Naive thymus-derived CD8-positive, alpha-beta T cell (primary cell): ENCODE data around the gene PCDHGB6. TPM values are rescaled to one million over a fixed set of nuclear protein-coding genes. Genes with fewer than 3 reads are reported as not detected.
"Not testable (repeated sequence)": the region's sequence is repeated elsewhere in the genome, so short reads cannot be mapped to it uniquely, and the experiment has no call there.

Experiments used
- ATAC-seq, 2 donors: fragments of 150-1000 bp; cut with Tn5 transposase in 1 of 2; sonication (Bioruptor Pico), chemical (Tn5 transposase) in 1 of 2; 1 replicate in 1 of 2; 2 replicates in 1 of 2; pipeline ENCODE4 v1.10.0; 2021; ENCODE audit warnings: mild to moderate bottlenecking in 2 of 2, moderate library complexity in 2 of 2
- POLR2A ChIA-PET: fragments of 350-600 bp; sonication (Branson Sonifier 250); formaldehyde crosslinking; loops from one replicate; lab custom pipeline; 2021; ENCODE audit warnings: antibody characterized with exemption; lab: Charles Lee
- DNase-seq, 10 donors: peaks; one replicate each; pipeline versions ENCODE4 v3.0.0 to v3.0.0-alpha.2; 2020 to 2022
- H3K27ac Mint-ChIP-seq, 10 donors: one replicate each; pipeline ENCODE4 v1.8.0; 2020 to 2022; ENCODE audit warnings: mild to moderate bottlenecking in 10 of 10, mixed read lengths in 10 of 10, moderate library complexity in 4 of 10, inconsistent platforms in 1 of 10
- H3K27me3 Mint-ChIP-seq, 5 donors: one replicate each; pipeline ENCODE4 v1.8.0; 2021 to 2022; ENCODE audit warnings: mixed read lengths in 5 of 5
- H3K36me3 Mint-ChIP-seq, 3 donors: one replicate each; pipeline ENCODE4 v1.8.0; 2020 to 2022; ENCODE audit warnings: mixed read lengths in 3 of 3, mild to moderate bottlenecking in 2 of 3, inconsistent platforms in 1 of 3
- H3K4me1 Mint-ChIP-seq, 4 donors: one replicate each; pipeline ENCODE4 v1.8.0; 2021 to 2022; ENCODE audit warnings: mixed read lengths in 4 of 4
- H3K4me3 Mint-ChIP-seq, 10 donors: one replicate each; pipeline ENCODE4 v1.8.0; 2020 to 2022; ENCODE audit warnings: mild to moderate bottlenecking in 10 of 10, mixed read lengths in 10 of 10, moderate library complexity in 6 of 10, inconsistent platforms in 1 of 10
- H3K9me3 Mint-ChIP-seq, 9 donors: one replicate each; pipeline ENCODE4 v1.8.0; 2020 to 2022; ENCODE audit warnings: mixed read lengths in 9 of 9, mild to moderate bottlenecking in 3 of 9, inconsistent platforms in 1 of 9, moderate library complexity in 1 of 9
- polyA plus RNA-seq, 3 donors: library from polyadenylated mRNA; unstranded; fragments of 300-500 nt; fragmentation: Illumina TruSeq; gene quantifications; one replicate each; pipeline ENCODE4 v1.2.3, GENCODE V29; 2021
- total RNA-seq, 8 experiments: library from RNA in 2 of 8; stranded (reverse) in 2 of 8; gene quantifications; one replicate each; pipeline ENCODE4 v1.2.3 and lab custom pipeline; 2021 to 2026

PCDHGB6 gene
- total RNA-seq (under 1 TPM; 0.21 to 0.30 TPM), polyA plus RNA-seq (under 1 TPM in 1 of 3 donors, not detected in 2; 0.13 TPM), total RNA-seq (lab: John Stamatoyannopoulos, UW) (0.22 to 0.52 (median 0.41) reads per million in 6 experiments)

GRCh38 chr5:141407790-141408505, at the start of gene PCDHGB6:
Gene PCDHGB6 (plus strand): TSS chr5:141408021. CDS start chr5:141408203, 182 bp downstream.
- Mint-ChIP-seq H3K9me3 (peaks cover 0 to 67% (median 41%) of the 10 kb centered on the region in 9 donors), H3K27me3 (peaks cover 46 to 78% (median 67%) of the 10 kb centered on the region in 5 donors), H3K36me3 (peaks cover 6 to 49% (median 27%) of the 10 kb centered on the region in 3 donors), H3K4me3 (peak within 1 kb of the TSS; percentile 43 to 78 (median 61)), H3K27ac (peak within 1 kb of the TSS in 2 of 10 donors; percentile 9 to 34)
- H3K4me1 Mint-ChIP-seq, POLR2A ChIA-PET: not testable (repeated sequence)
- DNase-seq (peak in 4 of 10 donors; percentile 28 to 38 (median 33)), ATAC-seq (peak; percentile 67 to 71)

- Mint-ChIP-seq H3K27ac (peak within 1 kb of the TSS in 4 of 10 donors; percentile 48 to 76 (median 62)), H3K4me1 (peaks cover 0 to 6% (median 2%) of the 10 kb centered on the region in 4 donors), H3K27me3 (peaks cover 51 to 98% (median 74%) of the 10 kb centered on the region in 5 donors), H3K4me3 (peak within 1 kb of the TSS; percentile 70 to 89 (median 84)), H3K36me3 (peaks cover 24 to 71% (median 35%) of the 10 kb centered on the region in 3 donors), H3K9me3 (peaks cover 0 to 89% (median 56%) of the 10 kb centered on the region in 9 donors)
- ATAC-seq = peak; percentile 39 to 53
- DNase-seq = peak in 4 of 10 donors; percentile 9 to 25 (median 19)
- POLR2A ChIA-PET = no interaction called here
Measured at GRCh38 chr5:141359790-141360426, 47.9 kb upstream of the PCDHGB6 start, which contains the start of gene PCDHGB2. Gene PCDHGB2 (plus strand): TSS chr5:141359994. CDS start chr5:141360136, 142 bp downstream.

GRCh38 chr5:141360685-141361084, 47.1 kb upstream of the PCDHGB6 start:
- Mint-ChIP-seq H3K27me3 (peaks cover 58 to 98% (median 78%) of the 10 kb centered on the region in 5 donors), H3K36me3 (peaks cover 29 to 72% (median 42%) of the 10 kb centered on the region in 3 donors), H3K4me3 (peak overlapping the region in 4 of 10 donors; percentile 6 to 42 (median 27)), H3K27ac (peak overlapping the region in 1 of 10 donors; percentile 9), H3K4me1 (peaks cover 0 to 6% (median 2%) of the 10 kb centered on the region in 4 donors), H3K9me3 (peaks cover 0 to 90% (median 59%) of the 10 kb centered on the region in 9 donors)
- DNase-seq = no peak
- no peak for ATAC-seq
- POLR2A ChIA-PET = no interaction called here

GRCh38 chr5:141362719-141363118, 45.1 kb upstream of the PCDHGB6 start:
- Mint-ChIP-seq H3K27ac (no peak overlapping the region), H3K4me3 (no peak overlapping the region), H3K4me1 (peaks cover 0 to 6% (median 2%) of the 10 kb centered on the region in 4 donors), H3K27me3 (peaks cover 59 to 95% (median 74%) of the 10 kb centered on the region in 5 donors), H3K36me3 (peaks cover 29 to 67% (median 42%) of the 10 kb centered on the region in 3 donors), H3K9me3 (peaks cover 0 to 93% (median 51%) of the 10 kb centered on the region in 9 donors)
- POLR2A ChIA-PET = no interaction called here
- no peak for DNase-seq
- no peak for ATAC-seq

GRCh38 chr5:141363952-141364660, 43.7 kb upstream of the PCDHGB6 start, which contains the start of gene PCDHGA5:
Gene PCDHGA5 (plus strand): TSS chr5:141364162. CDS start chr5:141364331, 169 bp downstream.
- Mint-ChIP-seq H3K27me3 (peaks cover 64 to 95% (median 74%) of the 10 kb centered on the region in 5 donors), H3K9me3 (peaks cover 0 to 89% (median 44%) of the 10 kb centered on the region in 9 donors), H3K4me1 (peaks cover 0 to 6% (median 2%) of the 10 kb centered on the region in 4 donors), H3K36me3 (peaks cover 27 to 58% (median 43%) of the 10 kb centered on the region in 3 donors), H3K27ac (peak within 1 kb of the TSS in 1 of 10 donors; percentile 5), H3K4me3 (peak within 1 kb of the TSS in 2 of 10 donors; percentile 8 to 33)
- DNase-seq (no peak), ATAC-seq (no peak)
- POLR2A ChIA-PET = no interaction called here

- POLR2A ChIA-PET = no interaction called here
- peaks cover 2 to 7% (median 4%) of the 10 kb centered on the region in 4 donors for H3K4me1 Mint-ChIP-seq
- H3K27me3 Mint-ChIP-seq = peaks cover 61 to 95% (median 74%) of the 10 kb centered on the region in 5 donors
- peak overlapping the region in 1 of 10 donors; percentile 40 for H3K27ac Mint-ChIP-seq
- peaks cover 22 to 54% (median 43%) of the 10 kb centered on the region in 3 donors for H3K36me3 Mint-ChIP-seq
- H3K9me3 Mint-ChIP-seq = peaks cover 0 to 89% (median 35%) of the 10 kb centered on the region in 9 donors
- DNase-seq = no peak
- ATAC-seq = no peak
- no peak overlapping the region for H3K4me3 Mint-ChIP-seq
Measured at GRCh38 chr5:141366016-141366896, 41.6 kb upstream of the PCDHGB6 start.

- peak in 5 of 10 donors; percentile 12 to 37 (median 22) for DNase-seq
- H3K9me3 Mint-ChIP-seq = peaks cover 0 to 88% (median 31%) of the 10 kb centered on the region in 9 donors
- POLR2A ChIA-PET = no interaction called here
Measured at GRCh38 chr5:141369994-141370848, 37.6 kb upstream of the PCDHGB6 start, which contains the start of gene PCDHGB3. Gene PCDHGB3 (plus strand): TSS chr5:141370242. CDS start chr5:141370395, 153 bp downstream.

GRCh38 chr5:141371572-141372475, 36.0 kb upstream of the PCDHGB6 start:
- H3K27ac Mint-ChIP-seq = peak overlapping the region in 1 of 10 donors; percentile 65
- peak overlapping the region in 2 of 10 donors; percentile 10 to 60 for H3K4me3 Mint-ChIP-seq
- peaks cover 0 to 84% (median 30%) of the 10 kb centered on the region in 9 donors for H3K9me3 Mint-ChIP-seq
- DNase-seq (no peak), ATAC-seq (no peak)
- peaks cover 12 to 47% (median 31%) of the 10 kb centered on the region in 3 donors for H3K36me3 Mint-ChIP-seq
- H3K27me3 Mint-ChIP-seq = peaks cover 36 to 74% (median 68%) of the 10 kb centered on the region in 5 donors
- POLR2A ChIA-PET = no interaction called here
- H3K4me1 Mint-ChIP-seq = peaks cover 0 to 7% (median 4%) of the 10 kb centered on the region in 4 donors

More at GRCh38 chr5:141369994-141370848, 37.6 kb upstream of the PCDHGB6 start, which contains the start of gene PCDHGB3:
- peaks cover 43 to 86% (median 73%) of the 10 kb centered on the region in 5 donors for H3K27me3 Mint-ChIP-seq
- peaks cover 0 to 7% (median 4%) of the 10 kb centered on the region in 4 donors for H3K4me1 Mint-ChIP-seq
- peak within 1 kb of the TSS in 1 of 10 donors; percentile 42 for H3K27ac Mint-ChIP-seq
- peaks cover 17 to 52% (median 29%) of the 10 kb centered on the region in 3 donors for H3K36me3 Mint-ChIP-seq
- peak; percentile 87 to 90 for ATAC-seq
- H3K4me3 Mint-ChIP-seq = peak within 1 kb of the TSS; percentile 65 to 91 (median 82)

GRCh38 chr5:141373673-141374317, 34.0 kb upstream of the PCDHGB6 start, which contains the start of gene PCDHGA6:
Gene PCDHGA6 (plus strand): TSS chr5:141373891. CDS start chr5:141374084, 193 bp downstream.
- peak within 1 kb of the TSS in 8 of 10 donors; percentile 15 to 56 (median 38) for H3K4me3 Mint-ChIP-seq
- POLR2A ChIA-PET = no interaction called here
- ATAC-seq (no peak), DNase-seq (no peak)
- H3K36me3 Mint-ChIP-seq = peaks cover 16 to 60% (median 31%) of the 10 kb centered on the region in 3 donors
- H3K27ac Mint-ChIP-seq = peak within 1 kb of the TSS in 1 of 10 donors; percentile 35
- peaks cover 29 to 70% (median 59%) of the 10 kb centered on the region in 5 donors for H3K27me3 Mint-ChIP-seq
- H3K9me3 Mint-ChIP-seq = peaks cover 0 to 87% (median 34%) of the 10 kb centered on the region in 9 donors
- peaks cover 0 to 7% (median 4%) of the 10 kb centered on the region in 4 donors for H3K4me1 Mint-ChIP-seq
